HCT116 (cell line): ENCODE measurements around the gene EXOSC6. TPM values are rescaled to one million over a fixed set of nuclear protein-coding genes. Genes with fewer than 3 reads are reported as not detected.
A peak's percentile ranks its signal among the peaks of the same experiment; 100 is the strongest.

Source experiments
- ATAC-seq: fragments of 200-7000 bp; cut with Tn5 transposase; 2 replicates; pipeline ENCODE4 v1.9.1; 2020; ENCODE audit warnings: mild to moderate bottlenecking, moderate library complexity
- BruUV-seq: library from RNA; stranded (reverse); fragments of 400-500 nt; replicated peaks from 2 replicates; lab custom pipeline; 2021; lab: Mats Ljungman, UMichigan
- CTCF ChIA-PET: fragments of 300-600 bp; sonication (Branson Sonifier 250); formaldehyde crosslinking; loops from one replicate; lab custom pipeline; 2021; ENCODE audit warnings: antibody characterized with exemption; lab: Charles Lee
- POLR2A ChIA-PET: fragments of 300-600, 350-600 bp; sonication (Branson Sonifier 250); formaldehyde crosslinking; loops from one replicate; lab custom pipeline; 2021; ENCODE audit warnings: antibody characterized with exemption; lab: Charles Lee
- RAD21 ChIA-PET, 2 experiments: fragments of 300-600 bp; sonication (Branson Sonifier 250); formaldehyde crosslinking; loops; one replicate each; lab custom pipeline; 2023; ENCODE audit warnings: low total read pairs in 2 of 2; ENCODE audit not compliant: uncharacterized antibody in 2 of 2, unreplicated experiment in 2 of 2, low non-redundant PET in 1 of 2; lab: Charles Lee
- DNase-seq: peaks from one replicate; pipeline ENCODE4 v3.0.0-alpha.2; 2010; ENCODE audit warnings: low read depth, low spot score
- H2AFZ ChIP-seq: fragments of 200-600 bp; shearing (Covaris generic), sonication (generic); 2 replicates; pipeline ENCODE4 v1.6.1; 2017; ENCODE audit warnings: low read depth, mixed run types, mixed read lengths, antibody characterized with exemption, low read length; ENCODE audit not compliant: poor library complexity, severe bottlenecking
- H3K27ac ChIP-seq: 2 replicates; pipeline ENCODE4 v1.5.1; 2012; ENCODE audit warnings: low read depth, low read length
- H3K27me3 ChIP-seq: fragments of 200-600 bp; sonication (generic); 2 replicates; pipeline ENCODE4 v1.6.1; 2016; ENCODE audit warnings: mixed run types, low read length, mixed read lengths; ENCODE audit not compliant: insufficient read depth
- H3K36me3 ChIP-seq, 2 experiments: fragments of 200-500 bp in 1 of 2; fragments of 200-600 bp in 1 of 2; sonication (Bioruptor generic) in 1 of 2; sonication (generic) in 1 of 2; 2 replicates each; pipeline versions ENCODE4 v1.5.1 to v1.6.1; 2014 to 2016; ENCODE audit warnings: low read length in 2 of 2, inconsistent platforms in 1 of 2, mixed read lengths in 1 of 2, mixed run types in 1 of 2; ENCODE audit not compliant: insufficient read depth in 2 of 2, control insufficient read depth in 1 of 2
- H3K4me1 ChIP-seq, 2 experiments: fragments of 200-600 bp in 1 of 2; sonication (generic) in 1 of 2; 2 replicates each; pipeline versions ENCODE4 v1.5.1 to v1.6.1; 2012 to 2017; ENCODE audit warnings: low read length in 2 of 2, inconsistent platforms in 1 of 2, mild to moderate bottlenecking in 1 of 2, mixed read lengths in 1 of 2, mixed run types in 1 of 2, moderate library complexity in 1 of 2; ENCODE audit not compliant: insufficient read depth in 2 of 2, control insufficient read depth in 1 of 2
- H3K4me2 ChIP-seq: fragments of 200-600 bp; sonication (generic); 2 replicates; pipeline ENCODE4 v1.6.1; 2017; ENCODE audit warnings: mixed run types, low read length, mixed read lengths
- H3K4me3 ChIP-seq, 2 experiments: fragments of 200-600 bp in 1 of 2; sonication (generic) in 1 of 2; replicated peaks in 1 of 2; 2 replicates each; pipeline ENCODE4 v1.5.1; 2011 to 2016; ENCODE audit warnings: low read length in 2 of 2, control low read depth in 1 of 2, low read depth in 1 of 2, mild to moderate bottlenecking in 1 of 2, mixed read lengths in 1 of 2, mixed run types in 1 of 2
- H3K79me2 ChIP-seq: fragments of 200-600 bp; sonication (generic); 2 replicates; pipeline ENCODE4 v1.6.1; 2017; ENCODE audit warnings: mild to moderate bottlenecking, mixed run types, low read length, moderate library complexity, mixed read lengths; ENCODE audit not compliant: insufficient read depth
- H3K9ac ChIP-seq: fragments of 200-600 bp; sonication (generic); 2 replicates; pipeline ENCODE4 v1.6.1; 2016; ENCODE audit warnings: low read length, mixed read lengths
- H3K9me2 ChIP-seq: fragments of 200-600 bp; sonication (generic), shearing (Covaris generic); 2 replicates; pipeline ENCODE4 v1.6.1; 2017; ENCODE audit warnings: mixed run types, mild to moderate bottlenecking, moderate library complexity; ENCODE audit not compliant: insufficient read depth
- H3K9me3 ChIP-seq, 2 experiments: fragments of 200-500 bp in 1 of 2; fragments of 200-600 bp in 1 of 2; sonication (Bioruptor generic) in 1 of 2; sonication (generic) in 1 of 2; 2 replicates each; pipeline ENCODE4 v1.6.1; 2014 to 2017; ENCODE audit warnings: low read length in 2 of 2, mixed read lengths in 2 of 2, inconsistent platforms in 1 of 2, low read depth in 1 of 2, mild to moderate bottlenecking in 1 of 2, mixed run types in 1 of 2, moderate library complexity in 1 of 2; ENCODE audit not compliant: control insufficient read depth in 1 of 2, insufficient read depth in 1 of 2
- H4K20me1 ChIP-seq: fragments of 200-600 bp; sonication (generic), shearing (Covaris generic); 2 replicates; pipeline ENCODE4 v1.6.1; 2017; ENCODE audit warnings: mixed run types, mild to moderate bottlenecking, moderate library complexity; ENCODE audit not compliant: insufficient read depth
- CEBPB ChIP-seq: IDR thresholded peaks from 2 replicates; pipeline ENCODE4 v1.6.1; 2012; ENCODE audit warnings: low read depth
- EZH2 ChIP-seq: fragments of 200-600 bp; sonication (generic); IDR thresholded peaks from 2 replicates; pipeline ENCODE4 v1.6.1; 2017; ENCODE audit warnings: antibody characterized with exemption, mixed run types
- EZH2phosphoT487 ChIP-seq: fragments of 200-600 bp; IDR thresholded peaks from 2 replicates; pipeline ENCODE4 v1.6.1; 2018; ENCODE audit warnings: antibody characterized with exemption, borderline replicate concordance
- POLR2A ChIP-seq: IDR thresholded peaks from 2 replicates; pipeline ENCODE4 v1.7.0; 2011; ENCODE audit warnings: borderline replicate concordance; ENCODE audit not compliant: insufficient read depth, insufficient read length; ENCODE audit errors: extremely low read depth
- POLR2AphosphoS5 ChIP-seq: IDR thresholded peaks from 2 replicates; pipeline ENCODE4 v1.6.1; 2011; ENCODE audit warnings: mild to moderate bottlenecking, low read depth, low read length, moderate library complexity
- RAD21 ChIP-seq: IDR thresholded peaks from 2 replicates; pipeline ENCODE4 v1.6.1; 2012; ENCODE audit warnings: low read depth, mild to moderate bottlenecking
- SIN3A ChIP-seq: IDR thresholded peaks from 2 replicates; pipeline ENCODE4 v1.6.1; 2012; ENCODE audit warnings: low read depth
- SP1 ChIP-seq: IDR thresholded peaks from 2 replicates; pipeline ENCODE4 v1.6.1; 2012; ENCODE audit warnings: low read depth
- SRF ChIP-seq: IDR thresholded peaks from 2 replicates; pipeline ENCODE4 v1.6.1; 2012; ENCODE audit warnings: low read depth
- TCF7L2 ChIP-seq: IDR thresholded peaks from 2 replicates; pipeline ENCODE4 v1.7.0; 2011; ENCODE audit warnings: borderline replicate concordance, inconsistent platforms; ENCODE audit not compliant: insufficient read depth, insufficient read length; ENCODE audit errors: extremely low read depth
- ZNF274 ChIP-seq: fragments of 200-500 bp; sonication (Bioruptor generic); IDR thresholded peaks from 2 replicates; pipeline ENCODE4 v1.6.1; 2014; ENCODE audit warnings: mild to moderate bottlenecking, low read depth, low read length, inconsistent platforms
- intact Hi-C: fragments of 100-400 bp; cut with micrococcal nuclease; formaldehyde crosslinking; loops from 2 replicates; pipeline ENCODE4 v1.10.0; 2022
- total RNA-seq: library from RNA; stranded (reverse); gene quantifications from one replicate; pipeline ENCODE4 v1.2.1, GENCODE V29; 2021; ENCODE audit not compliant: unreplicated experiment
- TF ChIP-seq, protein P1 (sequence below): IDR thresholded peaks from 2 replicates; pipeline ENCODE4 v1.6.1; 2012
- TF ChIP-seq, protein P2 (sequence below): IDR thresholded peaks from 2 replicates; pipeline ENCODE4 v1.6.1; 2012; ENCODE audit warnings: low read depth
- TF ChIP-seq, protein P3 (sequence below): IDR thresholded peaks from 2 replicates; pipeline ENCODE4 v1.6.1; 2011; ENCODE audit warnings: mild to moderate bottlenecking, low read length, moderate library complexity; ENCODE audit not compliant: insufficient replicate concordance; ENCODE audit errors: extremely low read depth
- TF ChIP-seq, protein P4 (sequence below): IDR thresholded peaks from 2 replicates; pipeline ENCODE4 v1.6.1; 2012
- TF ChIP-seq, protein P5 (sequence below), 3 experiments: fragments of 200-600 bp in 1 of 3; sonication (generic) in 1 of 3; IDR thresholded peaks in 2 of 3; conservative IDR thresholded peaks in 1 of 3; 2 replicates each; pipeline ENCODE4 v1.5.1; 2012 to 2017; ENCODE audit warnings: low read depth in 2 of 3, low read length in 2 of 3, antibody characterized with exemption in 1 of 3, borderline replicate concordance in 1 of 3, control low read depth in 1 of 3, mild to moderate bottlenecking in 1 of 3, mixed read lengths in 1 of 3, mixed run types in 1 of 3, moderate library complexity in 1 of 3; ENCODE audit not compliant: insufficient read depth in 1 of 3

EXOSC6 gene
- total RNA-seq, 1 experiment from 2014 or later, result 22.9 TPM

DNA sequence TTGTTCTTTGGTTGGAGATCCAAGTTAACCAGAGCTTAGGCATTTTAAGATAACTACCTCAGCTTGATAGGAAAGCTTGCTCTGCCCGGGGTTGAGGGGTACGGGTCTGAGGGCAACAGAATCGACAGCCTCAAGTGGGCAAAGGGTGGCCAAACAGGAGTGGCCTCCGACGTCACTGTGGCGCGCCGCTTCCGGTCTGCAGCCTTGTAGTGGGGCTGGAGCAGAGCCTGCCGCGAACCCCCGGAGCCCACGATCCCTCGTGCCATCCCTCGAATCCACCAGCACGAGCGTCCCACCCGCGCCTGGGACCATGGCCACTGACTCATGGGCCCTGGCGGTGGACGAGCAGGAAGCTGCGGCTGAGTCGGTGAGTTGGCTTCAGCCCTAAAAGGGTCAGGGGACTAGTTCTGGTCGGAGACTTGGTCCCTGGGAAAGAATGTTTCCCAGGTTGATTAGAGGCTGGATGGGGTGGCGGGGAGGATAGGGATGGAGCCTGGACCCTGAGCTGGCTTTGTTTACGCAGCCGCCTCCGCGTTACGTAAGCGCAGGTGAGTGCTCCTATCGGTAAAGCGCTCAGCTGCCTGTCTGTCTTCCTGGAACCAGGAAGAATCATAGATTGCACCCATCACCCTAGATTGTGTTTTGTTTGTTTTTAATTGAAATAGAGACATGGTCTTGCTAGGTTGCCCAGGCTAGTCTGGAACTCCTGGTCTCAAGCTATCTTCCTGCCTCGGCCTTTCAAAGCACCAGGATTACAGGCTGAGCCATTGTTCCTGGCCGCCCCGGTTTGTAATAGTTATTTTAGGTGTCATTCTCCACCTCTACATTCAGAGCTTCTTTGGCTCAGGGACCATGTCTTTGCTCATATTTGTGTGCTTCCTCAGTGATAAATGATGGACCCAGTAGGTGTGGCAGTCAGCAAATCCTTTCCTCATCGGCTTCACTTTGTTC is 47.5 kb upstream of the EXOSC6 start, which contains the start of gene DDX19B:
TSS of gene DDX19B (plus strand) at position 199 of the 951 bp plus-strand sequence. CDS start at position 311, 112 bp downstream.
- no peaks in the 10 kb centered on the region for H3K27me3 ChIP-seq
- ATAC-seq (peak; percentile 96), DNase-seq (peak; percentile 40)
- intact Hi-C loops, result no loop called here
- ChIA-PET POLR2A (interaction anchor here (1.3 to 4.0 kb wide), 2 partner anchors 11 to 47 kb away, joined by 5 to 22 read pairs; partner anchors contain the start of genes AARS1 and DDX19A), RAD21 (no interaction called here), CTCF (no interaction called here)
- H3K9me3 ChIP-seq, result peaks cover 0 to 5% of the 10 kb centered on the region in 2 experiments; a peak in 1 of 4 replicates
- H3K27ac ChIP-seq, result peak within 1 kb of the TSS; percentile 80
- H3K9ac ChIP-seq, result peak within 1 kb of the TSS; percentile 77
- peak within 1 kb of the TSS; percentile 34 for H2AFZ ChIP-seq
- TSS peak; percentile 61 for BruUV-seq
- peaks cover 46% of the 10 kb centered on the region for H3K79me2 ChIP-seq
- H3K4me3 ChIP-seq, result peak within 1 kb of the TSS; percentile 77 to 89
- H3K9me2 ChIP-seq, result no peaks in the 10 kb centered on the region
- H4K20me1 ChIP-seq, result no peaks in the 10 kb centered on the region
- H3K4me2 ChIP-seq, result peak within 1 kb of the TSS; percentile 74
- peaks cover 0 to 4% of the 10 kb centered on the region in 2 experiments; a peak in 1 of 4 replicates for H3K36me3 ChIP-seq
- H3K4me1 ChIP-seq, result peaks cover 4 to 10% of the 10 kb centered on the region in 2 experiments; a peak in 2 of 4 replicates
- peak; percentile 60 for TF ChIP-seq CEBPB
- no peak for TF ChIP-seq ZNF274
- TF ChIP-seq POLR2A, result peak; percentile 57
- no peak for TF ChIP-seq RAD21
- TF ChIP-seq SP1, result 0 out of 2 replicates have a peak, but pooled peaks have one; percentile 4
- TF ChIP-seq EZH2phosphoT487, result no peak
- TF ChIP-seq, protein P1, sequence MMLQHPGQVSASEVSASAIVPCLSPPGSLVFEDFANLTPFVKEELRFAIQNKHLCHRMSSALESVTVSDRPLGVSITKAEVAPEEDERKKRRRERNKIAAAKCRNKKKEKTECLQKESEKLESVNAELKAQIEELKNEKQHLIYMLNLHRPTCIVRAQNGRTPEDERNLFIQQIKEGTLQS, result no peak
- no peak for TF ChIP-seq EZH2
- peak; percentile 36; the same call in 1 of the 2 replicates for TF ChIP-seq SIN3A
- peak; percentile 31 for TF ChIP-seq TCF7L2
- TF ChIP-seq, protein P2, sequence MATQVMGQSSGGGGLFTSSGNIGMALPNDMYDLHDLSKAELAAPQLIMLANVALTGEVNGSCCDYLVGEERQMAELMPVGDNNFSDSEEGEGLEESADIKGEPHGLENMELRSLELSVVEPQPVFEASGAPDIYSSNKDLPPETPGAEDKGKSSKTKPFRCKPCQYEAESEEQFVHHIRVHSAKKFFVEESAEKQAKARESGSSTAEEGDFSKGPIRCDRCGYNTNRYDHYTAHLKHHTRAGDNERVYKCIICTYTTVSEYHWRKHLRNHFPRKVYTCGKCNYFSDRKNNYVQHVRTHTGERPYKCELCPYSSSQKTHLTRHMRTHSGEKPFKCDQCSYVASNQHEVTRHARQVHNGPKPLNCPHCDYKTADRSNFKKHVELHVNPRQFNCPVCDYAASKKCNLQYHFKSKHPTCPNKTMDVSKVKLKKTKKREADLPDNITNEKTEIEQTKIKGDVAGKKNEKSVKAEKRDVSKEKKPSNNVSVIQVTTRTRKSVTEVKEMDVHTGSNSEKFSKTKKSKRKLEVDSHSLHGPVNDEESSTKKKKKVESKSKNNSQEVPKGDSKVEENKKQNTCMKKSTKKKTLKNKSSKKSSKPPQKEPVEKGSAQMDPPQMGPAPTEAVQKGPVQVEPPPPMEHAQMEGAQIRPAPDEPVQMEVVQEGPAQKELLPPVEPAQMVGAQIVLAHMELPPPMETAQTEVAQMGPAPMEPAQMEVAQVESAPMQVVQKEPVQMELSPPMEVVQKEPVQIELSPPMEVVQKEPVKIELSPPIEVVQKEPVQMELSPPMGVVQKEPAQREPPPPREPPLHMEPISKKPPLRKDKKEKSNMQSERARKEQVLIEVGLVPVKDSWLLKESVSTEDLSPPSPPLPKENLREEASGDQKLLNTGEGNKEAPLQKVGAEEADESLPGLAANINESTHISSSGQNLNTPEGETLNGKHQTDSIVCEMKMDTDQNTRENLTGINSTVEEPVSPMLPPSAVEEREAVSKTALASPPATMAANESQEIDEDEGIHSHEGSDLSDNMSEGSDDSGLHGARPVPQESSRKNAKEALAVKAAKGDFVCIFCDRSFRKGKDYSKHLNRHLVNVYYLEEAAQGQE, result no peak
- TF ChIP-seq SRF, result peak; percentile 70; the same call in 1 of the 2 replicates
- peak; percentile 92 for TF ChIP-seq POLR2AphosphoS5
- TF ChIP-seq, protein P3, sequence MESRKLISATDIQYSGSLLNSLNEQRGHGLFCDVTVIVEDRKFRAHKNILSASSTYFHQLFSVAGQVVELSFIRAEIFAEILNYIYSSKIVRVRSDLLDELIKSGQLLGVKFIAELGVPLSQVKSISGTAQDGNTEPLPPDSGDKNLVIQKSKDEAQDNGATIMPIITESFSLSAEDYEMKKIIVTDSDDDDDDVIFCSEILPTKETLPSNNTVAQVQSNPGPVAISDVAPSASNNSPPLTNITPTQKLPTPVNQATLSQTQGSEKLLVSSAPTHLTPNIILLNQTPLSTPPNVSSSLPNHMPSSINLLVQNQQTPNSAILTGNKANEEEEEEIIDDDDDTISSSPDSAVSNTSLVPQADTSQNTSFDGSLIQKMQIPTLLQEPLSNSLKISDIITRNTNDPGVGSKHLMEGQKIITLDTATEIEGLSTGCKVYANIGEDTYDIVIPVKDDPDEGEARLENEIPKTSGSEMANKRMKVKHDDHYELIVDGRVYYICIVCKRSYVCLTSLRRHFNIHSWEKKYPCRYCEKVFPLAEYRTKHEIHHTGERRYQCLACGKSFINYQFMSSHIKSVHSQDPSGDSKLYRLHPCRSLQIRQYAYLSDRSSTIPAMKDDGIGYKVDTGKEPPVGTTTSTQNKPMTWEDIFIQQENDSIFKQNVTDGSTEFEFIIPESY, result no peak
- TF ChIP-seq, protein P4, sequence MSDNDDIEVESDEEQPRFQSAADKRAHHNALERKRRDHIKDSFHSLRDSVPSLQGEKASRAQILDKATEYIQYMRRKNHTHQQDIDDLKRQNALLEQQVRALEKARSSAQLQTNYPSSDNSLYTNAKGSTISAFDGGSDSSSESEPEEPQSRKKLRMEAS, result peak; percentile 85
- TF ChIP-seq, protein P5, sequence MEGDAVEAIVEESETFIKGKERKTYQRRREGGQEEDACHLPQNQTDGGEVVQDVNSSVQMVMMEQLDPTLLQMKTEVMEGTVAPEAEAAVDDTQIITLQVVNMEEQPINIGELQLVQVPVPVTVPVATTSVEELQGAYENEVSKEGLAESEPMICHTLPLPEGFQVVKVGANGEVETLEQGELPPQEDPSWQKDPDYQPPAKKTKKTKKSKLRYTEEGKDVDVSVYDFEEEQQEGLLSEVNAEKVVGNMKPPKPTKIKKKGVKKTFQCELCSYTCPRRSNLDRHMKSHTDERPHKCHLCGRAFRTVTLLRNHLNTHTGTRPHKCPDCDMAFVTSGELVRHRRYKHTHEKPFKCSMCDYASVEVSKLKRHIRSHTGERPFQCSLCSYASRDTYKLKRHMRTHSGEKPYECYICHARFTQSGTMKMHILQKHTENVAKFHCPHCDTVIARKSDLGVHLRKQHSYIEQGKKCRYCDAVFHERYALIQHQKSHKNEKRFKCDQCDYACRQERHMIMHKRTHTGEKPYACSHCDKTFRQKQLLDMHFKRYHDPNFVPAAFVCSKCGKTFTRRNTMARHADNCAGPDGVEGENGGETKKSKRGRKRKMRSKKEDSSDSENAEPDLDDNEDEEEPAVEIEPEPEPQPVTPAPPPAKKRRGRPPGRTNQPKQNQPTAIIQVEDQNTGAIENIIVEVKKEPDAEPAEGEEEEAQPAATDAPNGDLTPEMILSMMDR (IDR thresholded peaks at IDR 0.05 in 2 of 3, conservative IDR thresholded peaks at IDR 0.05 in 1 of 3; ENCODE audit: borderline replicate concordance in 1 of 3, insufficient read depth in 1 of 3, low read depth in 2 of 3, low read length in 2 of 3), result no peak
